Testis (tissue), 3 donors: ENCODE measurements around the gene KIF4B. TPM values are rescaled to one million over a fixed set of nuclear protein-coding genes. Genes with fewer than 3 reads are reported as not detected.

Experiments
- DNase-seq: peaks from one replicate; pipeline ENCODE4 v3.0.0-alpha.2; 2019
- H3K27ac ChIP-seq, 2 donors: fragments of 200-600 bp; sonication (generic); one replicate each; pipeline ENCODE4 v1.5.1; 2019
- H3K27me3 ChIP-seq: fragments of 200-600 bp; sonication (generic); one replicate; pipeline ENCODE4 v1.5.1; 2019
- H3K36me3 ChIP-seq: fragments of 200-600 bp; sonication (generic); one replicate; pipeline ENCODE4 v1.5.1; 2017; ENCODE audit warnings: low read depth; ENCODE audit errors: missing control alignments
- H3K4me1 ChIP-seq: fragments of 200-600 bp; sonication (generic); one replicate; pipeline ENCODE4 v1.5.1; 2019
- H3K4me3 ChIP-seq, 2 donors: fragments of 200-600 bp; sonication (generic); one replicate each; pipeline ENCODE4 v1.5.1; 2017 to 2019
- H3K9me3 ChIP-seq: fragments of 200-600 bp; sonication (generic); one replicate; pipeline ENCODE4 v1.5.1; 2017
- CTCF ChIP-seq, 3 experiments: fragments of 450-650 bp in 2 of 3; fragments of 200-600 bp in 1 of 3; sonication (generic) in 1 of 3; IDR thresholded peaks; one replicate each; pipeline ENCODE4 v1.5.1; 2016 to 2019; ENCODE audit warnings: antibody characterized with exemption in 3 of 3, mild to moderate bottlenecking in 2 of 3, moderate library complexity in 1 of 3
- POLR2A ChIP-seq: fragments of 450-650 bp; IDR thresholded peaks from one replicate; pipeline ENCODE4 v1.6.1; 2017; ENCODE audit warnings: antibody characterized with exemption, mild to moderate bottlenecking, moderate library complexity
- WGBS, 2 donors: methylation state at CpG; one replicate each; pipeline ENCODE4 v1.1.5; 2018; 5-methylcytosine and 5-hydroxymethylcytosine counted together
- intact Hi-C: fragments of 100-400 bp; cut with DNase I; formaldehyde crosslinking; loops from one replicate; pipeline ENCODE4 v1.15.1; 2023; ENCODE audit warnings: low total_unique reads
- polyA plus RNA-seq: library from polyadenylated mRNA; stranded (reverse); fragments of 350-450 nt; fragmentation: Illumina TruSeq; extraction: RNeasy Lipid Tissue Mini Kit (QIAGEN cat#74804); gene quantifications from one replicate; pipeline ENCODE4 v1.2.3, GENCODE V29; 2014; ENCODE audit warnings: low read depth, low replicate concordance; ENCODE audit not compliant: insufficient read depth
- total RNA-seq, 2 donors: library from RNA; depleted of rRNA; stranded (reverse); fragments of >200 nt; gene quantifications; one replicate each; pipeline ENCODE4 v1.2.3, GENCODE V29; 2016

Gene KIF4B
- total and polyA plus RNA-seq, 3 donors from 2014 or later = 3.0 to 10.6 (median 6.6) TPM

GRCh38 chr5:155040984-155041653, 27.6 kb downstream of the KIF4B start:
- H3K4me1 ChIP-seq = no peaks in the 10 kb centered on the region
- H3K9me3 ChIP-seq = no peaks in the 10 kb centered on the region
- H3K27ac ChIP-seq = no peak overlapping the region
- H3K36me3 ChIP-seq = no peaks in the 10 kb centered on the region
- no peaks in the 10 kb centered on the region for H3K27me3 ChIP-seq
- no peak for DNase-seq
- no peak overlapping the region for H3K4me3 ChIP-seq
- 94 to 95% methylated on average over 3 of the region's 3 CpGs for WGBS, 2 donors
- no peak for TF ChIP-seq CTCF (IDR thresholded peaks at IDR 0.05)
- TF ChIP-seq POLR2A = no peak
- intact Hi-C loops = no loop called here

GRCh38 chr5:155044591-155044990, 31.0 kb downstream of the KIF4B start:
- Histone ChIP-seq H3K27me3 (no peaks in the 10 kb centered on the region), H3K4me1 (no peaks in the 10 kb centered on the region), H3K9me3 (no peaks in the 10 kb centered on the region), H3K4me3 (no peak overlapping the region), H3K27ac (no peak overlapping the region), H3K36me3 (no peaks in the 10 kb centered on the region)
- DNase-seq = no peak
- no peak for TF ChIP-seq POLR2A
- no peak for TF ChIP-seq CTCF (IDR thresholded peaks at IDR 0.05)
- intact Hi-C loops = no loop called here

- 95 to 97% methylated on average over 2 of the region's 2 CpGs for WGBS, 2 donors
Measured at GRCh38 chr5:155046591-155046990, 33.0 kb downstream of the KIF4B start.

GRCh38 chr5:155047818-155048217, 34.3 kb downstream of the KIF4B start:
- Histone ChIP-seq H3K4me3 (no peak overlapping the region), H3K9me3 (no peaks in the 10 kb centered on the region), H3K4me1 (no peaks in the 10 kb centered on the region), H3K36me3 (no peaks in the 10 kb centered on the region), H3K27ac (no peak overlapping the region), H3K27me3 (no peaks in the 10 kb centered on the region)
- intact Hi-C loops = no loop called here
- whole genome bisulfite sequencing, 2 donors = 65 to 67% methylated on average over 8 of the region's 8 CpGs
- no peak for DNase-seq
- TF ChIP-seq CTCF (IDR thresholded peaks at IDR 0.05) = no peak
- no peak for TF ChIP-seq POLR2A

More at GRCh38 chr5:155046591-155046990, 33.0 kb downstream of the KIF4B start:
- Histone ChIP-seq H3K4me1 (no peaks in the 10 kb centered on the region), H3K27me3 (no peaks in the 10 kb centered on the region), H3K27ac (no peak overlapping the region), H3K4me3 (no peak overlapping the region), H3K9me3 (no peaks in the 10 kb centered on the region), H3K36me3 (no peaks in the 10 kb centered on the region)
- no peak for DNase-seq
- intact Hi-C loops = no loop called here
- no peak for TF ChIP-seq CTCF (IDR thresholded peaks at IDR 0.05)
- TF ChIP-seq POLR2A = no peak
